Epithelial cell of esophagus (primary cell): ENCODE data around the gene FANCB.

Experiments used
- DNase-seq: peaks from one replicate; pipeline ENCODE4 v3.0.0; 2010; ENCODE audit warnings: low read depth
- H3K4me3 ChIP-seq: 2 replicates; pipeline ENCODE4 v1.5.1; 2011; ENCODE audit warnings: mild to moderate bottlenecking, low read length, control low read depth
- TF ChIP-seq, protein P1 (sequence below): IDR thresholded peaks from 2 replicates; pipeline ENCODE4 v1.5.1; 2011; ENCODE audit warnings: low read depth, mild to moderate bottlenecking, low read length, control low read depth, inconsistent platforms; ENCODE audit not compliant: insufficient read depth; ENCODE audit errors: missing control alignments

The FANCB gene

DNA sequence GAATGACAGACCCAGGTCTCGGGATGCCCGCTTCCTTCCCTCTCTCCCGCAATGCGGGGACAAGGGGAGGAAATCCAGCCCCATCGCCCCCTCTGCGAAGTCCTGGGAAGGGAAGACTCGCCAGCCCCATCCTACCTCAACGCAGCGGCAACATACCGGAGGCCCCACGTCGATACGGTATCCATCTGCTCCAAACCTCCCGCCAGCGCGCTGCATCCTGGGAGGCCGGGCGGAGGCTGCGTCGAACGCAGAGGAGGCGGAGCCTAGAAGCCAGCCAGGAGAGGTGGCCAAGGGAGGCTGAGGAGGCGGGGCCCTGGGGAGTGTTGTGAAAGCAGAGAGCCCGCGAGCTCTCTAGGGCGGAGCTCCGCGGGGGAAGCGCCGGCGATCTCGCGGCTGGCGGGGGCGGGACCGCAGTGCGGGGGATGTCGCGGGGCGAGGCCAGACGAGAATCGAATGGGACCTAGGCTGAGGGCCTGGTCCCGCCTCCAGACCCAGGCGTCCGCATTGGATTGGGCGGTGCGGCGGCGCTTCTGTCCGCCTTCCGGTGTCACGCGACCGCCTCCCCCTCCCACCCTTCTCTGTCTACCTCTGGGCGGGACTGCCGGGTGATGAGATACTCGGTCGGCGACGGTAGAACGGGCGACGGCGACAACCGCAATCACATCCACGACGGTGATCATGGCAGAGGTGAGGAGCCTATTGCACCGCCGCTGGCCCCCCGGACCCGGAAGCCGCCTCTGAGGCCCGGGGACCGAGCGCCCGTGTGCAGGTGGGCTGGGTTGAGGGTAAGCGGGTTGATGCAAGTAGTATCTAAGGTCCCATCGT lies at the start of gene FANCB, which contains the start of gene MOSPD2:
TSS of gene FANCB (minus strand) at position 219 of the 825 bp plus-strand sequence. CDS start 7,559 bp downstream, outside the sequence.
TSS of gene MOSPD2 (plus strand) at position 571 of the 825 bp plus-strand sequence. CDS start at position 679, 108 bp downstream.
- H3K4me3 ChIP-seq = peak within 1 kb of the TSS; percentile 74
- DNase-seq = peak; percentile 94
- TF ChIP-seq, protein P1, sequence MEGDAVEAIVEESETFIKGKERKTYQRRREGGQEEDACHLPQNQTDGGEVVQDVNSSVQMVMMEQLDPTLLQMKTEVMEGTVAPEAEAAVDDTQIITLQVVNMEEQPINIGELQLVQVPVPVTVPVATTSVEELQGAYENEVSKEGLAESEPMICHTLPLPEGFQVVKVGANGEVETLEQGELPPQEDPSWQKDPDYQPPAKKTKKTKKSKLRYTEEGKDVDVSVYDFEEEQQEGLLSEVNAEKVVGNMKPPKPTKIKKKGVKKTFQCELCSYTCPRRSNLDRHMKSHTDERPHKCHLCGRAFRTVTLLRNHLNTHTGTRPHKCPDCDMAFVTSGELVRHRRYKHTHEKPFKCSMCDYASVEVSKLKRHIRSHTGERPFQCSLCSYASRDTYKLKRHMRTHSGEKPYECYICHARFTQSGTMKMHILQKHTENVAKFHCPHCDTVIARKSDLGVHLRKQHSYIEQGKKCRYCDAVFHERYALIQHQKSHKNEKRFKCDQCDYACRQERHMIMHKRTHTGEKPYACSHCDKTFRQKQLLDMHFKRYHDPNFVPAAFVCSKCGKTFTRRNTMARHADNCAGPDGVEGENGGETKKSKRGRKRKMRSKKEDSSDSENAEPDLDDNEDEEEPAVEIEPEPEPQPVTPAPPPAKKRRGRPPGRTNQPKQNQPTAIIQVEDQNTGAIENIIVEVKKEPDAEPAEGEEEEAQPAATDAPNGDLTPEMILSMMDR = no peak

DNA sequence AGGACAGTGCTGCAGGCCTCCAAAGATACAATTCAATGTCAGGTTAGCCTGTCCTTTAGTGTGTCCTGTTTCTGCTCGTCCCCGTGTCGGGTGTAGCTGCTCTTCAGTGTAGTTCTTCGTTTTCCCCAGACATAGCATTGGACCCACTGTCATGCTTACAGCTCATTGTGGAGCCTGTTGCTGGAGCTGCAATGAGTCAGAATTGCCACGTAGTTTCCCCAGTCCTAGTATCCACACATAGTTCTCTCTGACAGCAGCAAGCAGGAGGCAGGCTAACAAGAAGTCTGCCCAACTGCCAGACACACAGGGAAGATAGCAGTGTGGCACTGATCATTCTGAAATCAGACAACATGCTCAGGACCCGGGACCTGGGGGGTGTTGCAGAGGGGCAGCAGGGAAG lies 49.6 kb upstream of the FANCB start:
- H3K4me3 ChIP-seq = no peak overlapping the region
- TF ChIP-seq, protein P1 = no peak
- DNase-seq = peak; percentile 83

DNA sequence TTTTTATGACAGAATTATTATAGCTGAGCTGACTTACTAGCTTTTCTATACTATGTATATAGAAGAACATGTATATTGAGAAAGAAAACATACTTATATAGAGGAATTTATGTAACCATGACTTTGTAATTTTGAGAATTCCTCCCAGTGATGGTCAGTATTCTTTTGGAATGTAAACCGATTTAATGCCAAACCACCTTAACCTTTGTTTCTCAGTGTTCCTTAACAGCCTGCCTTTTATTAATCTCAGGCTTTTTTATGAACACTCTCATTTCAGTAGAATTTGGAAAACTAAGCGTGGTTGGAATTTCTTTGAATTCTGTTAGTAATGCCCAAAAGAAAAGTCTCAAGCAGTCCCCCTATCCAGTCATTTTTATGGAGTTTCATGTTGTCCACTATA lies 47.3 kb upstream of the FANCB start:
- TF ChIP-seq, protein P1 = no peak
- DNase-seq = no peak
- no peak overlapping the region for H3K4me3 ChIP-seq

DNA sequence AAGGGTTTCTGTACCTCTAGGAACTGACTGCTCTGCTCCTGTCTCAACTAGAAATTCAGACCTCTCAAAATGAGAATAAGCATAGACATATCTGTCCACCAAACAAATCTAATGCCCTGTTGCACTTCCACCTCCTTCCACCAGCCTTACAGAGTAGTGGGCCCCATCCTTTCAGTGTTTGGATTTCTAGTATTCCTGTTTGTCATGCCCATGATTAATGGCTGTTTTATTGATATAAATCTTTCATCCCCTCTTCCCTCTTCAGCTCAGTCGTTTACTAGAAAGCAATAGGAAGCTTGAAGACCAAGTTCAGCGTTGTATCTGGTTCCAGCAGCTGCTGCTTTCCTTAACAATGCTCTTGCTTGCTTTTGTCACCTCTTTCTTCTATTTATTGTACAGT lies 46.5 kb upstream of the FANCB start:
- no peak for DNase-seq
- H3K4me3 ChIP-seq = no peak overlapping the region
- TF ChIP-seq, protein P1 = no peak

GRCh38 chrX:14916017-14916674 lies 43.3 kb upstream of the FANCB start:
- TF ChIP-seq, protein P1 = no peak
- no peak overlapping the region for H3K4me3 ChIP-seq
- peak; percentile 14 for DNase-seq

GRCh38 chrX:14915596-14915995 lies 42.7 kb upstream of the FANCB start:
- no peak overlapping the region for H3K4me3 ChIP-seq
- DNase-seq = no peak
- TF ChIP-seq, protein P1 = no peak

DNA sequence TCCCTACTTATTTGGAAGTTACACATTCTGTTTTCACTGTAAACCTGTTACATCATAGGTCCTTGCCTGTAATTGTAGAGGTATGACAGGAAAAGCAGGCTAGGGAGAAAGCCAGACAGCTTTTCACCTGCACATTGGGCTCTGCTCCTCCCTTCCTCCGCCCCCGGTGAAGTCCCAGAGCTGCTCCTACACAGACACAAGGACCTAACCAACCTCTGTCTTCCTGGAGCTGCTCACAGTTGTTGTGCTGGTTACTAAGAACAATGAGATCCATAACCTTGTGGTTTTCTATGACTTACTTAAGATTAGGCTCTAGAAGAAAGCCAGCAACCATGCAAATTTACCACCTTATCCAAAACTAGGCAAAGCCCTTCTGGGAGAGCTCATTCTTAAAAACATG lies 40.4 kb upstream of the FANCB start:
- peak; percentile 54 for DNase-seq
- H3K4me3 ChIP-seq = no peak overlapping the region
- TF ChIP-seq, protein P1 = no peak
